Hematopoietic multipotent progenitor cell treated with erythropoietin and hydrocortisone succinate and interleukin-3 and kit ligand, for 15 days (in vitro differentiated cells): ENCODE measurements around the gene NID2.

Source experiments
- DNase-seq: peaks from one replicate; pipeline ENCODE4 v3.0.0-alpha.2; 2015; ENCODE audit warnings: low spot score

NID2 gene

GRCh38 chr14:52080808-52081755, 12.2 kb upstream of the NID2 start:
- no peak for DNase-seq

- DNase-seq, result no peak
Measured at GRCh38 chr14:52080158-52080800, 11.4 kb upstream of the NID2 start.

GRCh38 chr14:52079239-52079959, 10.5 kb upstream of the NID2 start:
- no peak for DNase-seq

- DNase-seq, result no peak
Measured at GRCh38 chr14:52078721-52079120, 9.9 kb upstream of the NID2 start.

GRCh38 chr14:52078095-52078531, 9.3 kb upstream of the NID2 start:
- DNase-seq, result no peak

- no peak for DNase-seq
Measured at GRCh38 chr14:52077256-52077979, 8.6 kb upstream of the NID2 start.

- DNase-seq, result no peak
Measured at GRCh38 chr14:52076334-52076733, 7.5 kb upstream of the NID2 start.

- DNase-seq, result no peak
Measured at GRCh38 chr14:52075371-52075770, 6.5 kb upstream of the NID2 start.

- DNase-seq, result no peak
Measured at GRCh38 chr14:52073251-52073650, 4.4 kb upstream of the NID2 start.

GRCh38 chr14:52072266-52072780, 3.5 kb upstream of the NID2 start:
- DNase-seq, result no peak

- DNase-seq, result no peak
Measured at GRCh38 chr14:52071675-52072074, 2.8 kb upstream of the NID2 start.

- DNase-seq, result no peak
Measured at GRCh38 chr14:52070051-52070431, 1.2 kb upstream of the NID2 start.

- no peak for DNase-seq
Measured at GRCh38 chr14:52069307-52070050, 620 bp upstream of the NID2 start.

GRCh38 chr14:52067873-52068614, 815 bp downstream of the NID2 start:
- no peak for DNase-seq

GRCh38 chr14:52064174-52064573, 4.7 kb downstream of the NID2 start:
- DNase-seq, result no peak

- no peak for DNase-seq
Measured at GRCh38 chr14:52063052-52063462, 5.8 kb downstream of the NID2 start.

- no peak for DNase-seq
Measured at GRCh38 chr14:52061890-52062289, 7.0 kb downstream of the NID2 start.

GRCh38 chr14:52061390-52061789, 7.5 kb downstream of the NID2 start:
- DNase-seq, result no peak

- DNase-seq, result no peak
Measured at GRCh38 chr14:52060080-52060479, 8.8 kb downstream of the NID2 start.

- DNase-seq, result no peak
Measured at GRCh38 chr14:52059649-52060048, 9.2 kb downstream of the NID2 start.
